Endothelial cell of umbilical vein (primary cell): ENCODE results near the gene MID1. TPM values are rescaled to one million over a fixed set of nuclear protein-coding genes. Genes with fewer than 3 reads are reported as not detected.

Experiments
- BruUV-seq: library from RNA; stranded (reverse); fragments of 400-500 nt; replicated peaks from 2 replicates; lab custom pipeline; 2021; lab: Mats Ljungman, UMichigan
- CTCF ChIA-PET: fragments of 300-600, 350-600 bp; sonication (Branson Sonifier 250); formaldehyde crosslinking; loops from one replicate; lab custom pipeline; 2021; ENCODE audit warnings: antibody characterized with exemption, inconsistent platforms; lab: Charles Lee
- POLR2A ChIA-PET: fragments of 300-600, 350-600 bp; sonication (Branson Sonifier 250); formaldehyde crosslinking; loops from one replicate; lab custom pipeline; 2021; ENCODE audit warnings: antibody characterized with exemption, inconsistent platforms; lab: Charles Lee
- DNase-seq: peaks from one replicate; pipeline ENCODE4 v3.0.0-alpha.2; 2011; ENCODE audit warnings: low read depth, low spot score
- FAIRE-seq: peaks from 2 replicates; lab custom pipeline; 2011; peaks lifted over from hg19 to GRCh38; lab: Jason Lieb, UNC
- H2AFZ ChIP-seq: 2 replicates; pipeline ENCODE4 v1.6.0; 2012; ENCODE audit warnings: low read depth, low read length, control low read depth, inconsistent platforms
- H3K27ac ChIP-seq: 2 replicates; pipeline ENCODE4 v1.5.1; 2011; ENCODE audit warnings: low read depth, mild to moderate bottlenecking, control low read depth, low read length, moderate library complexity; ENCODE audit not compliant: insufficient read depth
- H3K27me3 ChIP-seq, 2 experiments: 2 replicates each; pipeline versions ENCODE4 v1.6.0 to v1.6.1; 2011; ENCODE audit warnings: low read length in 2 of 2, mixed read lengths in 1 of 2; ENCODE audit not compliant: control insufficient read depth in 2 of 2, insufficient read depth in 2 of 2
- H3K36me3 ChIP-seq, 2 experiments: 2 replicates in 1 of 2; 3 replicates in 1 of 2; pipeline ENCODE4 v1.5.1; 2011; ENCODE audit warnings: low read length in 2 of 2, mild to moderate bottlenecking in 1 of 2, moderate library complexity in 1 of 2; ENCODE audit not compliant: control insufficient read depth in 2 of 2, insufficient read depth in 2 of 2; ENCODE audit errors: extremely low read depth in 1 of 2
- H3K4me1 ChIP-seq: 3 replicates; pipeline ENCODE4 v1.5.1; 2011; ENCODE audit warnings: mild to moderate bottlenecking, low read length; ENCODE audit not compliant: control insufficient read depth, insufficient read depth; ENCODE audit errors: extremely low read depth
- H3K4me2 ChIP-seq: 2 replicates; pipeline ENCODE4 v1.6.1; 2011; ENCODE audit warnings: low read length, control low read depth, mixed read lengths; ENCODE audit not compliant: insufficient read depth
- H3K4me3 ChIP-seq, 3 experiments: fragments of 200-600 bp in 1 of 3; sonication (generic), shearing (Covaris generic) in 1 of 3; replicated peaks in 1 of 3; 2 replicates each; pipeline ENCODE4 v1.5.1; 2011 to 2016; ENCODE audit warnings: control low read depth in 3 of 3, low read length in 3 of 3, mild to moderate bottlenecking in 2 of 3, inconsistent platforms in 1 of 3, low read depth in 1 of 3, moderate library complexity in 1 of 3; ENCODE audit not compliant: insufficient read depth in 1 of 3
- H3K79me2 ChIP-seq: 2 replicates; pipeline ENCODE4 v1.6.0; 2012; ENCODE audit warnings: low read length, inconsistent platforms; ENCODE audit not compliant: control insufficient read depth, insufficient read depth
- H3K9ac ChIP-seq: replicated peaks from 2 replicates; pipeline ENCODE3; 2011; ENCODE audit warnings: low read length, control low read depth; ENCODE audit not compliant: insufficient read depth; ENCODE audit errors: extremely low read depth
- H3K9me1 ChIP-seq: replicated peaks from 3 replicates; pipeline ENCODE4 v1.6.0; 2011; ENCODE audit warnings: mild to moderate bottlenecking, low read length; ENCODE audit not compliant: control insufficient read depth, insufficient read depth; ENCODE audit errors: extremely low read depth
- H3K9me3 ChIP-seq: replicated peaks from 2 replicates; pipeline ENCODE4 v1.5.1; 2012; ENCODE audit warnings: low read length, inconsistent platforms; ENCODE audit not compliant: control insufficient read depth, insufficient read depth
- H4K20me1 ChIP-seq: replicated peaks from 2 replicates; pipeline ENCODE3; 2011; ENCODE audit warnings: mild to moderate bottlenecking, low read length; ENCODE audit not compliant: control insufficient read depth, insufficient read depth; ENCODE audit errors: extremely low read depth
- CTCF ChIP-seq, 2 donors: IDR thresholded peaks; 1 replicate in 1 of 2; 2 replicates in 1 of 2; pipeline ENCODE4 v1.5.1; 2011; ENCODE audit warnings: low read length in 2 of 2, mild to moderate bottlenecking in 2 of 2, moderate library complexity in 2 of 2, control low read depth in 1 of 2, inconsistent platforms in 1 of 2, low read depth in 1 of 2; ENCODE audit not compliant: insufficient read depth in 1 of 2; ENCODE audit errors: extremely low read depth in 1 of 2
- EZH2 ChIP-seq: IDR thresholded peaks from 2 replicates; pipeline ENCODE4 v1.6.1; 2012; ENCODE audit warnings: borderline replicate concordance, low read depth, mild to moderate bottlenecking, moderate library complexity, low read length, inconsistent platforms; ENCODE audit not compliant: severe bottlenecking
- FOS ChIP-seq: IDR thresholded peaks from 2 replicates; pipeline ENCODE4 v1.6.1; 2011; ENCODE audit warnings: mild to moderate bottlenecking, low read length, moderate library complexity, borderline replicate concordance; ENCODE audit not compliant: insufficient read depth
- GATA2 ChIP-seq: IDR thresholded peaks from 2 replicates; pipeline ENCODE4 v1.7.0; 2011; ENCODE audit warnings: low read depth, mild to moderate bottlenecking, moderate library complexity, mixed read lengths, low read length; ENCODE audit not compliant: insufficient read length, insufficient read depth
- JUN ChIP-seq: IDR thresholded peaks from 2 replicates; pipeline ENCODE4 v1.6.1; 2011; ENCODE audit warnings: borderline replicate concordance, low read depth; ENCODE audit not compliant: insufficient read length, insufficient read depth
- MYC ChIP-seq: IDR thresholded peaks from one replicate; pipeline ENCODE4 v1.6.1; 2011; ENCODE audit warnings: mild to moderate bottlenecking, low read depth, low read length
- POLR2A ChIP-seq: IDR thresholded peaks from 2 replicates; pipeline ENCODE4 v1.6.1; 2012; ENCODE audit warnings: low read depth, mild to moderate bottlenecking, control low read depth, low read length
- POLR2AphosphoS5 ChIP-seq: IDR thresholded peaks from 2 replicates; pipeline ENCODE4 v1.6.1; 2012; ENCODE audit warnings: low read depth, mild to moderate bottlenecking, control low read depth, low read length, moderate library complexity; ENCODE audit not compliant: insufficient read depth
- dilution Hi-C: fragments of 300-500 bp; cut with MboI; formaldehyde crosslinking; loops from one replicate; pipeline ENCODE4 v1.15.0; 2019; ENCODE audit warnings: low sequenced_read_pairs; ENCODE audit not compliant: extremely low pct_ligation_motif_present
- intact Hi-C: fragments of 100-400 bp; cut with micrococcal nuclease; formaldehyde crosslinking; loops from one replicate; pipeline ENCODE4 v1.10.0; 2022
- polyA plus RNA-seq, 4 experiments: library from polyadenylated mRNA; depleted of rRNA in 3 of 4; stranded (reverse) in 3 of 4; unstranded in 1 of 4; fragments of >200 nt; gene quantifications; 2 replicates each; pipeline versions ENCODE4 v1.2.1 to v1.2.3, GENCODE V29; 2011 to 2012; ENCODE audit warnings: missing spikeins in 1 of 4
- total RNA-seq: library from RNA; stranded (reverse); gene quantifications from 2 replicates; pipeline ENCODE4 v1.2.3, GENCODE V29; 2021
- TF ChIP-seq, protein P1 (sequence below): IDR thresholded peaks from 2 replicates; pipeline ENCODE4 v1.6.1; 2011; ENCODE audit not compliant: insufficient read depth, insufficient read length

Gene MID1
- total and polyA plus RNA-seq, 2 donors (not counting 3 experiments of a cell fraction or from before 2014, with no cell fraction given): 21.3 to 29.8 TPM

DNA sequence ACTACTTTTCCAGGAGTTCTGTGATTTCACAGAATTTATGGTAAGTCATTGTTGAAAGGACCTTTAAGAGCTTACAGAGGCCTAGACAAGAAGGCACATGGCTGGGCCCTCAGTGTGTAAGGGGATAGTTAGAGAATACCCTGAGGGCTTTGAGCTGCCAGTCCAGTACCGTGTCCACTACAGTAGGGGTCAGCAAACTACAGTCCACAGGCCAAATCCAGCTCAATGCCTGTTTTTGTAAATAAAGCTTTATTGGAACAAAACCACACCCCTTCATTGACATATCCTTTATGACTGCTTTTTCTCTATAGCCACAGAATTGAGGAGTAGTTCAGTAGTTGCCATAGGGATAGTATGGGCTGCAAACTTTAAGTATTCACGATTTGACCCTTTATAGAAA lies 176.2 kb downstream of the MID1 start:
- Histone ChIP-seq H3K4me1 (peaks cover 2% of the 10 kb centered on the region), H3K27me3 (no peaks in the 10 kb centered on the region), H3K36me3 (no peaks in the 10 kb centered on the region), H3K9me3 (no peaks in the 10 kb centered on the region), H2AFZ (no peak overlapping the region), H3K79me2 (no peaks in the 10 kb centered on the region), H3K9ac (no peak overlapping the region), H3K4me3 (no peak overlapping the region), H4K20me1 (no peaks in the 10 kb centered on the region), H3K9me1 (no peaks in the 10 kb centered on the region), H3K4me2 (no peak overlapping the region), H3K27ac (no peak overlapping the region)
- BruUV-seq: no TSS peak
- peak; percentile 4 for DNase-seq
- dilution Hi-C loops: no loop called here
- POLR2A ChIA-PET: no interaction called here
- intact Hi-C loops: loop anchor here (1.0 to 5.0 kb wide), 4 partner anchors 155 to 658 kb away; no protein-coding TSS in a partner anchor
- no peak for FAIRE-seq
- CTCF ChIA-PET: interaction anchor here (0.7 to 2.0 kb wide), 10 partner anchors 13 to 656 kb away, joined by 3 to 34 read pairs (median 4); partner anchors contain the start of gene MID1
- TF ChIP-seq, protein P1, sequence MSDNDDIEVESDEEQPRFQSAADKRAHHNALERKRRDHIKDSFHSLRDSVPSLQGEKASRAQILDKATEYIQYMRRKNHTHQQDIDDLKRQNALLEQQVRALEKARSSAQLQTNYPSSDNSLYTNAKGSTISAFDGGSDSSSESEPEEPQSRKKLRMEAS: no peak
- TF ChIP-seq CTCF (IDR thresholded peaks at IDR 0.05; ENCODE audit: extremely low read depth in 1 of 2, insufficient read depth in 1 of 2, low read depth in 1 of 2, low read length in 2 of 2) (peak; percentile 11 to 17), EZH2 (no peak)

- Histone ChIP-seq H3K79me2 (no peaks in the 10 kb centered on the region), H2AFZ (no peak overlapping the region), H3K9ac (no peak overlapping the region), H3K27ac (no peak overlapping the region), H3K27me3 (no peaks in the 10 kb centered on the region), H3K9me3 (no peaks in the 10 kb centered on the region), H4K20me1 (no peaks in the 10 kb centered on the region), H3K9me1 (no peaks in the 10 kb centered on the region), H3K4me1 (no peaks in the 10 kb centered on the region), H3K4me3 (no peak overlapping the region), H3K4me2 (no peak overlapping the region), H3K36me3 (no peaks in the 10 kb centered on the region)
- ChIA-PET POLR2A (no interaction called here), CTCF (no interaction called here)
- DNase-seq (no peak), FAIRE-seq (no peak)
- TF ChIP-seq, protein P1: no peak
- TF ChIP-seq MYC (no peak), POLR2A (no peak), FOS (no peak), EZH2 (no peak), GATA2 (no peak), JUN (no peak), POLR2AphosphoS5 (no peak), CTCF (IDR thresholded peaks at IDR 0.05; ENCODE audit: extremely low read depth in 1 of 2, insufficient read depth in 1 of 2, low read depth in 1 of 2, low read length in 2 of 2) (no peak)
- BruUV-seq: no TSS peak
- intact Hi-C loops: loop anchor here (5.0 kb wide), 2 partner anchors 176 to 661 kb away; no protein-coding TSS in a partner anchor
- dilution Hi-C loops: no loop called here
Observed at GRCh38 chrX:10441464-10441863, 178.9 kb downstream of the MID1 start.
